ENCODE measurements around the gene SFT2D3. TPM values are rescaled to one million over a fixed set of nuclear protein-coding genes. Genes with fewer than 3 reads are reported as not detected.

The SFT2D3 gene
- total RNA-seq, 1 donor from 2014 or later: 5.0 TPM

GRCh38 chr2:127669056-127669455 lies 32.2 kb upstream of the SFT2D3 start:
- Histone ChIP-seq H3K4me3 (ENCODE audit: low read depth, low read length) (no peak overlapping the region), H3K27me3 (ENCODE audit: control insufficient read depth, insufficient read depth, low read length) (peaks cover 12% of the 10 kb centered on the region), H3K36me3 (ENCODE audit: control insufficient read depth, insufficient read depth, low read length) (no peaks in the 10 kb centered on the region)
- no peak for TF ChIP-seq CTCF (IDR thresholded peaks at IDR 0.05; ENCODE audit: insufficient read depth, low read length, severe bottlenecking)
- DNase-seq (ENCODE audit: low read depth) (no peak), FAIRE-seq (no peak)

- Histone ChIP-seq H3K36me3 (ENCODE audit: control insufficient read depth, insufficient read depth, low read length) (no peaks in the 10 kb centered on the region), H3K27me3 (ENCODE audit: control insufficient read depth, insufficient read depth, low read length) (peaks cover 14% of the 10 kb centered on the region), H3K4me3 (ENCODE audit: low read depth, low read length) (no peak overlapping the region)
- DNase-seq (ENCODE audit: low read depth) (no peak), FAIRE-seq (no peak)
- TF ChIP-seq CTCF (IDR thresholded peaks at IDR 0.05; ENCODE audit: insufficient read depth, low read length, severe bottlenecking): no peak
Measured at GRCh38 chr2:127670055-127670956, 31.0 kb upstream of the SFT2D3 start.

- no peak for TF ChIP-seq CTCF (IDR thresholded peaks at IDR 0.05; ENCODE audit: insufficient read depth, low read length, severe bottlenecking)
- no peak for DNase-seq (ENCODE audit: low read depth)
- Histone ChIP-seq H3K36me3 (ENCODE audit: control insufficient read depth, insufficient read depth, low read length) (no peaks in the 10 kb centered on the region), H3K4me3 (ENCODE audit: low read depth, low read length) (no peak overlapping the region), H3K27me3 (ENCODE audit: control insufficient read depth, insufficient read depth, low read length) (peaks cover 15% of the 10 kb centered on the region)
- no peak for FAIRE-seq
Measured at GRCh38 chr2:127670957-127671290, 30.4 kb upstream of the SFT2D3 start.

GRCh38 chr2:127671557-127672302 lies 29.6 kb upstream of the SFT2D3 start:
- FAIRE-seq (no peak), DNase-seq (ENCODE audit: low read depth) (no peak)
- Histone ChIP-seq H3K36me3 (ENCODE audit: control insufficient read depth, insufficient read depth, low read length) (no peaks in the 10 kb centered on the region), H3K27me3 (ENCODE audit: control insufficient read depth, insufficient read depth, low read length) (peaks cover 17% of the 10 kb centered on the region), H3K4me3 (ENCODE audit: low read depth, low read length) (no peak overlapping the region)
- TF ChIP-seq CTCF (IDR thresholded peaks at IDR 0.05; ENCODE audit: insufficient read depth, low read length, severe bottlenecking): no peak

- TF ChIP-seq CTCF (IDR thresholded peaks at IDR 0.05; ENCODE audit: insufficient read depth, low read length, severe bottlenecking): no peak
- DNase-seq (ENCODE audit: low read depth): no peak
- no peak overlapping the region for H3K4me3 ChIP-seq (ENCODE audit: low read depth, low read length)
Measured at GRCh38 chr2:127672341-127673224, 28.7 kb upstream of the SFT2D3 start.

More at GRCh38 chr2:127672341-127673224, 28.7 kb upstream of the SFT2D3 start:
- Histone ChIP-seq H3K27me3 (ENCODE audit: control insufficient read depth, insufficient read depth, low read length) (peaks cover 24% of the 10 kb centered on the region), H3K36me3 (ENCODE audit: control insufficient read depth, insufficient read depth, low read length) (no peaks in the 10 kb centered on the region)
- no peak for FAIRE-seq

All from bronchial epithelial cell (primary cell).